HG02840 (cell line): Measurements from ENCODE around the gene BPIFB4.
"Not testable (repeated sequence)": the region's sequence is repeated elsewhere in the genome, so short reads cannot be mapped to it uniquely, and the experiment has no call there.

Source experiments
- ATAC-seq: cut with Tn5 transposase; IDR thresholded peaks from one replicate; pipeline ENCODE4 v1.9.1; 2021; ENCODE audit warnings: mild to moderate bottlenecking, moderate library complexity, moderate number of reproducible peaks; ENCODE audit not compliant: unreplicated experiment, low FRiP score

Gene BPIFB4

GRCh38 chr20:33083544-33084340 lies 4.3 kb downstream of the BPIFB4 start:
- ATAC-seq: no peak

DNA sequence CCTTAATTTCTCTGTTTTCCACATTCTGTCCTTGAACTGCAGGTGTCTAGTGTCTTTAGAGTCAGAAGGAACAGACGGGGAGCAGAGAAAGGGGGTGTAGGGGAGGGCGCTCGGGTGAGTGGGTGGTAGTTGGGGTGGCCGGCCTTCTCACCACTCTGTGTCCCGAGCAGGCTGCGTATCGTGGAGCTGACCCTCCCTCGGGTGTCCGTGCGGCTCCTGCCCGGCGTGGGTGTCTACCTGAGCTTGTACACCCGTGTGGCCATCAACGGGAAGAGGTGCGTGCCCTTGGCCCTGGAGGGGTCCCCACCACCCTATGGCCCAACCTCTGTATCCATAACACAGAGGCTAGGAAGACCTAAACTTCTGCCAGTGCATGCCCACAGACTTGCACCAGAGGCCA lies 5.3 kb downstream of the BPIFB4 start:
- ATAC-seq: no peak

GRCh38 chr20:33086052-33086722 lies 6.7 kb downstream of the BPIFB4 start:
- ATAC-seq: no peak

DNA sequence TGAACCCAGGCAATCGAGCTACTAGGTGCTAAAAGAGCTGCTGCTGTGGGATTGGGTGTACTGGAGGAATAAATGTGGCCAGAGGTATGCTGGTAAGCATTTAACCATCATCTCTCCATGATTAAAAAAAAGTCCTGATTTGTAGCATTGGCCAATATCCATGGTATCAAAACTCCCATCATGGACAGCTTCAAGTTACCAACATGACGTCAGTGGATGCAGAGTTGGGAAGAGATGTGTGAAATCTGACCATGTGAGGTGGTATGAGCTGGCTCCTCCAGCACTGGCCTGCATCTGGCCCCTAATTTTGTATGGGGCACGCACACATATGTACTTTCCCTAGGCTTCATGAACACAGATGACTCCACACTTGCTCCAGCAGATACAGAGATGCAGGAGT lies 11.7 kb downstream of the BPIFB4 start:
- ATAC-seq: no peak

- ATAC-seq: no peak
Measured at GRCh38 chr20:33091693-33092092, 12.2 kb downstream of the BPIFB4 start.

GRCh38 chr20:33092361-33092760 lies 12.9 kb downstream of the BPIFB4 start:
- ATAC-seq: no peak

GRCh38 chr20:33093074-33093473 lies 13.6 kb downstream of the BPIFB4 start:
- no peak for ATAC-seq

DNA sequence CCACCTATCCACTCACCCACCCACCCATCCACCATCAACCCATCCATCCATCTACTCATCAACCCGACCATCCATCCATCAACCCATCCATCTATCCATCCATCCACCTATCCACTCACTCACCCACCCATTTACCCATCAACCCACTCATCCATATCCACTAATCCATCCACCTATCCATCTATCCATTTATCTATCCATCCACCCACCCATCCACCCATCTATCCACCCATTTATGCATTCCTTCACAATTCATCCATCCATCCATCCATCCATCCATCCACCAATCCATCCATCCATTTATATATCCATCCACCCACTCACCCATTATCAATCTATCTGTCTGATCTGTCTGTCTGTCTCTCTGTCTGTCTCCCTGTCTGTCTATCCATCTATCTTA lies 14.1 kb downstream of the BPIFB4 start:
- ATAC-seq: no peak

DNA sequence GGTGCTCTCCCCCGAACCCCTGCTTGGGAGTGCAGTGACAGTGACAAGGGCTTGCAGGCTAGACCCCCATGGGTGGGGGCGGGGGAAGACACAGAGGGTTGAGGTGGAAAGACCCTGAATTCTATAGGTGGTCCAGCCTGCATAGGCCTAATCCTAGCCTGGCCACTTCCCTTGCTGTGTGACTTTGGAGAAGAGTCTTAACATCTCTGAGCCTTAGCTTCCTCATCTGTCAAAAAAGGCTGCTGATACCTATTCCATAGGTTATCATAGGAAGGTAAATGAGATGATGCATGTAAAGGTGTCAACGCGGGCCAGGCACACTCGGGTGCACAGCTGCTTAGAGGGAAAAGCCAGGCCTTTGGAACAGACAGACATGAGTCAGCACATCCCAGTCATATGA lies 15.8 kb downstream of the BPIFB4 start:
- no peak for ATAC-seq

DNA sequence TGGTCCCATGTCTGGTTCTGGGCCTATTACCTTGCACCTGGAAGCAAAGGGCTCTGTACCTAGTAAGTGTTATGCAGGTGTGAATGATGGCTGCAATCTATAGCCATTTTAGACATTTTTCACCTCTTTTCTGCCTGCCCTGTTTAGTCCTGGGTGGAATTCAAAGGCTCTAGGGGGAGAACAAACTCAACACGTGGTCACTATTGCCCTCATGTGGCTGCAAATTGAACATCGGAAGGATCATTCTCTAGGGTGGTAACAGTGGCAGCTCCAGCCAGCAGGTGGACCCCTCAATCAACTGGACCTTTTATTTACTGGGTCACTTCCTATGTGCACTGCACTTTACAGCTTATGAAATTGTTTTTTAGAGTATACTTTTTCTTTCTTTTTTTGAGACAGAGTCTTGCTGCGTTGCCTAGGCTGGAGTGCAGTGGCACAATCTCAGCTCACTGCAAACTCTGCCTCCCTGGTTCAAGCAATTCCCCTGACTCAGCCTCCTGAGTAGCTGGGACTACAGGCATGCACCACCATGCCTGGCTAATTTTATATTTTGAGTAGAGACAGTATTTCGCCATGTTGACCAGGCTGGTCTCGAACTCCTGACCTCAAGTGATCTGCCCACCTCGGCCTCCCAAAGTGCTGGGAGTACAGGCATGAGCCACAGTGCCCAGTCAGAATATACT lies 16.6 kb downstream of the BPIFB4 start:
- ATAC-seq: not testable (repeated sequence)

DNA sequence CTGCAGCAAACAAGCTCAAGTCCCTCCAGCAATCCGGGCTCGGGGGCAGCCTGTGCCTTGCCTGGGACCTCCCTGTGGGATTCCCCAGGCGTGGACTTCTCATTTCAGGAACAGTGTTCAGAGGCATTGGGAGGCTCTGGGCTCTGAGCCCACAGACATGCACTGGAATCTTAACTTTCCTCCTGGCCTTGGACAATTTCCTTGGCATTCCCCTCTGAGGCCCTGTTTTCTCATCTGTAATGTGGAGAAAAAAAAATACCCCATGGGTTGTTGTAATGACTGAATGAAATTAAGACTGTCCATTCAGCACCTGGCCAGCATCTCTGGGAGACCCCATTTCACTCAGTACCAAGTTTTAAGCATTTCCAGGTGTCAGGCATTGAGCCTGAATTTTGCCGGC lies 17.6 kb downstream of the BPIFB4 start:
- ATAC-seq: no peak

DNA sequence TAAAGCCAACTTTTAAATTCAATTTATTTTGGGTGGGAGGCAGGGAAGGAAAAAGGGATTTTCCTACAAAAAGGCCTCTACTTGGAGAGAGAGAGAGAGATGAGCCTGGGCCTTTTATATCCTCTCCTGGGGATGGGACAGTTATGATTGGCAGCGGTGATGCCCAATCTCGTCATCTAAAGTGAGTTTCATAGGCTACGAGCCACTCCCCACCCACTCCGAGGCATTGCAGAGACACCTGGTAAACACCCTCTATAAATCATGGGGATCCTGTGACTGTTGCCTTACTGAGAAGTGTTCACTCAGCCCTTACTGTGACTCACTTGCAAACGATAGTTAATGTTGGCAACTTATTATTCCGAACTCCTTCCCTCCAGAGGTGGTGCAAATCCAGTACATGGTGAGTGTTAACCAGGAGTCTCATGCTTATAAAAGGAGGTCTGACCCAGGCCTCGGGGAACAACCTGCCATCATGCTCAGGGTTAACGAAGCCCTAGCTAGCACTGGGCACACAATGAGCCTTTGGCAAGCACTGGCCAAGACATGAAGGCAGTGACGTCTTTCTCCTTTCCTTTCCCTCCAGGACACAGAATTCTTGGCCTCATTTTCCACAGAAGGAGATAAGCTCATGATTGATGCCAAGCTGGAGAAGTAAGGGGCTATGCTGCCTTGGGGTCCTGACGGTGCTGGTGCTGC lies 20.5 kb downstream of the BPIFB4 start:
- no peak for ATAC-seq

DNA sequence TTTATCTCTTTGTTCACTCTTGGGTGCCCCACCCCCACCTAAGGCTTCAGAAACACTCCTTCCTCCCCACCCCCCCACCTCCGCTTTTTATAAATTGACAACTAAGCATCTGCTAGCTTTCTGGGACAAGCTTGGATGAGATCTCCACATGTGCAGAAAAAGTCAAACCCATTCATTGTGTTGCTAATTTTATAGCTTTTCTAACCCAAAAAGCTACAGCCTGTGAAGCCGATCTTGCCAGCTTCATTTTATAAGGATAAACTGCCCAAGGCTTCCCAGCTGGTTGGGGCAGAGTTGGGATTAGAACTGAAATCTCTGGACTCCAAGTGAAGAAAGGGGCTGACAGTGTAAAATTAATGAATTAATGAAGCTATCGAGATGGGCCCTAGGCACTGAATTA lies 24.1 kb downstream of the BPIFB4 start:
- no peak for ATAC-seq

DNA sequence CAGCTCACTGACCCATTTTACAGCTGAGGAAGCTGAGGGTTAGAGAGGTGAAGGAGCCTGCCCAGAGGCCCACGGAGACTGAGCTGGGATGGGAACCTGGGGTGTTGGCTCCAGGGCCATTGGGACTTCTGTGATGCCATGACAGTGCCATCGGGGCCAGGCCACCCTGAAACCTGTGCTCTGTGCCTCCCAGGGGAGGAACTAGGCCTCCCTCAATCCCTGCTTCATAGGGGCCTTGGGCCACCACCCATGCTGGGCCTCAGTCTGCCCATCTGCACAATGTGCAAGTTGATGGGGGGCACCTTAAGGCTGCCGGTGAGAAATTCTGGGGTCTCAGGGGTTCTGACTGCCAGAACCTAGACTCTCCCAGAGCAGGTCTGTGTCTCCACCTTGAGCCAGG lies 24.9 kb downstream of the BPIFB4 start:
- no peak for ATAC-seq

DNA sequence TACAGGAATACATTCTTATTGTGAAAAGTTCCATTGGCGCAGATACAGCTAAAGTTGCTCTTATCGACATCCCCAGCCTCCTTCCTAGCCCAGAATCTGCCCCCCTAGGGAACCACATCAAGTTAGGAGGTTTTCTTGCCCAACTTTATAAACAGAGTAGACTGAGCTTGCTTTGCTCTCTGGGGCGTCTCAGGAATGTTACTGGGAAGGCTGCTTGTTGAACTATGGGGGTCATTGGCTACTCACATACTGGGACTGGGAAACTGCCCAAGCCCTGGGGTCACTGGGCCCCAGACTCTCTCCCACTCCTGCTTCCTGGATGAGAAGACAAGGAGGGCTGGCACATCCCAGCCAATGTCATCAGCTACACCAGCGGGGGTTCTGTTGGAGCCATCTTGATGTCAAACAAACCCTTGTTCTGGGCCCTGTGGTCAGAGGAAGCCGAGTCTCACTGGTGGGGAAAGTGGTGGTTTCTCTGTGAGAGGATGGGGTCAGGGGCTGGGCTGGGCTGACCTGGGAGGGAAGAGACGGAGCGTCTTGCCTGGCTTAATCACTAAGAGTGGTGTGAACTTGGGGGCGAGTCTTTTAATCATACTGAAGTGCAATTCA lies 26.0 kb downstream of the BPIFB4 start:
- ATAC-seq: no peak

GRCh38 chr20:33106058-33106620 lies 26.7 kb downstream of the BPIFB4 start:
- ATAC-seq: not testable (repeated sequence)

GRCh38 chr20:33108661-33109060 lies 29.2 kb downstream of the BPIFB4 start:
- no peak for ATAC-seq

DNA sequence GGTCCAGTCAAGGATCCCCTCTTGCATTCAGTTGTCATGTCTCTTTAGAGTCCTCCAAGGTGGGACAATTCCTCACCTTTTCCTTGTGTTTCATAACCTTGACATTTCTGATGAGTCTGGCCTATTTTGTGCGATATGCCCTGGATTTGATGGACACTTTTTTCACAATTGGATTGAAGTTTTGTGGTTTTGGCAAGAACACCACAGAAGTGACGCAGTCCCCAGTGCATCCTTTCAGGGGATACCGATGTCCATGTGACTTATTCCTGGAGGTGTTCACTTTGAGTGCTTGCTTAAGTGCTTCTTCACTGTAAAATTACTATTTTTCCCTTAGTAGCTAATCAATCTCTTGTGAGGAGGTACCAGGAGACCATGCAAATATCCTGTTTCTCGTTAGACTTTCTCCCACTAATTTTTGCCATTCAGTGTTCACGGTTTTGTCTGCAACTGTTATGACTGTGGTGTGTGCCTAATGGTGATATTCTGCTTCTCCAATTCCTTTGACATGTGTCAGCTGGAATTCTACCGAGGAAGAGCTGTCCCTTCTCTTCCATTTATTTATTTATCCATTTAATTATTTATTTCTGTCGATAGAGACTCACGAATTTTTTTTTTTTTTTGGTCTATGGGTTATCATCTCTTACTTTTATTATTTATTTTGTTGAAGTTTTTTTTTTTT lies 30.8 kb downstream of the BPIFB4 start:
- ATAC-seq: no peak

DNA sequence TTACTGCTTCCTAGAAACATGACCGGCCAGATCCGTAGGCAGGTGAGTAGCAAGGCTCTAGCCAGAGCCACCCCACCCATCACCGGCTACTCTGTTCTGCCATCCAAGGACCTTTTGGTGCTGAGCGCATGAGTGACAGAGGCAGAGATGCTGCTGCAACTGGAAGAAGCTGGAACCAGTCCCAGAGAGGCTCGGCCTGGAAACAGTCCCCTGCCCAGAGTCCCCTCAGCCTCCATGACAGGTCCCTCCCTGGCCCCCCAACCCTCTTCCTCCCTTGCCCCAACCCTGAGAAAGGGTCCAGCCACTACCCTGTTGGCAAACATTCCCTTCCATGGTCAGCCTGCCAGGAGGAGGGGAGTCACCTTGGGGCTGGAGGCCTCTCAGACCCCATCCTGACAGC lies 31.9 kb downstream of the BPIFB4 start:
- no peak for ATAC-seq
